Loucy (cell line): ENCODE data around the gene KDM2B.

ENCODE experiments used
- H2AFZ ChIP-seq: fragments of 200-600 bp; sonication (generic); 2 replicates; pipeline ENCODE4 v1.6.0; 2016; ENCODE audit warnings: antibody characterized with exemption, mild to moderate bottlenecking, low read length, moderate library complexity
- H3F3A ChIP-seq: fragments of 200-600 bp; 2 replicates; pipeline ENCODE4 v1.6.0; 2016; ENCODE audit warnings: antibody characterized with exemption, low read depth, mild to moderate bottlenecking
- H3K27me3 ChIP-seq: fragments of 200-600 bp; sonication (generic); 2 replicates; pipeline ENCODE4 v1.6.1; 2014; ENCODE audit warnings: low read length, mild to moderate bottlenecking; ENCODE audit not compliant: insufficient read depth, poor library complexity, severe bottlenecking
- H3K36me3 ChIP-seq: fragments of 200-600 bp; sonication (generic); 2 replicates; pipeline ENCODE4 v1.6.1; 2016; ENCODE audit warnings: low read length; ENCODE audit not compliant: insufficient read depth
- H3K4me1 ChIP-seq: fragments of 200-600 bp; sonication (generic); 2 replicates; pipeline ENCODE4 v1.5.1; 2014; ENCODE audit warnings: low read length, mild to moderate bottlenecking; ENCODE audit not compliant: insufficient read depth, poor library complexity, severe bottlenecking
- H3K4me2 ChIP-seq: fragments of 200-600 bp; sonication (generic); 2 replicates; pipeline ENCODE4 v1.6.0; 2014; ENCODE audit warnings: antibody characterized with exemption, low read length, low read depth, mild to moderate bottlenecking; ENCODE audit not compliant: poor library complexity, severe bottlenecking
- H3K4me3 ChIP-seq: fragments of 200-600 bp; sonication (generic); 2 replicates; pipeline ENCODE4 v1.5.1; 2014; ENCODE audit warnings: low read length, mild to moderate bottlenecking, mixed read lengths; ENCODE audit not compliant: poor library complexity, severe bottlenecking
- H3K79me2 ChIP-seq: fragments of 200-600 bp; sonication (generic); 2 replicates; pipeline ENCODE4 v1.6.1; 2014; ENCODE audit warnings: low read length; ENCODE audit not compliant: insufficient read depth
- H3K9ac ChIP-seq: fragments of 200-600 bp; sonication (generic); 2 replicates; pipeline ENCODE4 v1.6.0; 2014; ENCODE audit warnings: mild to moderate bottlenecking, low read depth, low read length, moderate library complexity; ENCODE audit not compliant: poor library complexity, severe bottlenecking
- H3K9me2 ChIP-seq: fragments of 200-600 bp; sonication (generic); replicated peaks from 2 replicates; pipeline ENCODE4 v1.6.1; 2016; ENCODE audit warnings: low read depth, low read length, mixed read lengths
- H3K9me3 ChIP-seq: fragments of 200-600 bp; sonication (generic); 2 replicates; pipeline ENCODE4 v1.6.1; 2014; ENCODE audit warnings: mild to moderate bottlenecking, antibody characterized with exemption, low read length, low read depth; ENCODE audit not compliant: insufficient read depth
- H4K20me1 ChIP-seq: fragments of 200-600 bp; sonication (generic); 2 replicates; pipeline ENCODE4 v1.6.0; 2014; ENCODE audit warnings: antibody characterized with exemption, low read length, mild to moderate bottlenecking; ENCODE audit not compliant: insufficient read depth, poor library complexity, severe bottlenecking
- CTCF ChIP-seq: fragments of 200-600 bp; sonication (generic); conservative IDR thresholded peaks from 2 replicates; pipeline ENCODE4 v1.5.1; 2014; ENCODE audit warnings: mild to moderate bottlenecking, antibody characterized with exemption, low read length
- EZH2phosphoT487 ChIP-seq: fragments of 200-600 bp; IDR thresholded peaks from 2 replicates; pipeline ENCODE4 v1.6.1; 2018; ENCODE audit warnings: antibody characterized with exemption, mild to moderate bottlenecking, moderate library complexity, borderline replicate concordance

Gene KDM2B

GRCh38 chr12:121537814-121538698, 42.8 kb downstream of the KDM2B start:
- peak overlapping the region; percentile 85; the same call in 1 of the 2 replicates for H2AFZ ChIP-seq
- H3K9me3 ChIP-seq: no peaks in the 10 kb centered on the region
- H3K4me2 ChIP-seq: peak overlapping the region; percentile 80
- peak overlapping the region; percentile 91 for H3K9ac ChIP-seq
- peaks cover 12% of the 10 kb centered on the region for H4K20me1 ChIP-seq
- H3K9me2 ChIP-seq: no peaks in the 10 kb centered on the region
- peak overlapping the region; percentile 86 for H3K4me3 ChIP-seq
- H3K27me3 ChIP-seq: no peaks in the 10 kb centered on the region
- TF ChIP-seq CTCF (no peak), EZH2phosphoT487 (no peak)
- peaks cover 39% of the 10 kb centered on the region; the same call in 1 of the 2 replicates for H3K79me2 ChIP-seq
- H3K36me3 ChIP-seq: peaks cover 22% of the 10 kb centered on the region; the same call in 1 of the 2 replicates
- H3K4me1 ChIP-seq: peaks cover 20% of the 10 kb centered on the region
- H3F3A ChIP-seq: peaks cover 3% of the 10 kb centered on the region; the same call in 1 of the 2 replicates

- peaks cover 26% of the 10 kb centered on the region; the same call in 1 of the 2 replicates for H3K36me3 ChIP-seq
- H3K4me1 ChIP-seq: peaks cover 20% of the 10 kb centered on the region
- peaks cover 12% of the 10 kb centered on the region for H4K20me1 ChIP-seq
- H2AFZ ChIP-seq: peak overlapping the region; percentile 85
- peak overlapping the region; percentile 91 for H3K9ac ChIP-seq
- H3K9me2 ChIP-seq: no peaks in the 10 kb centered on the region
- peak overlapping the region; percentile 86 for H3K4me3 ChIP-seq
- no peaks in the 10 kb centered on the region for H3K9me3 ChIP-seq
- peak overlapping the region; percentile 80 for H3K4me2 ChIP-seq
- peaks cover 3% of the 10 kb centered on the region; the same call in 1 of the 2 replicates for H3F3A ChIP-seq
- TF ChIP-seq CTCF (no peak), EZH2phosphoT487 (no peak)
- peaks cover 39% of the 10 kb centered on the region; the same call in 1 of the 2 replicates for H3K79me2 ChIP-seq
- no peaks in the 10 kb centered on the region for H3K27me3 ChIP-seq
Observed at GRCh38 chr12:121536899-121537813, 43.7 kb downstream of the KDM2B start.
